GM12878 (cell line): ENCODE data around the gene GSE1. TPM values are rescaled to one million over a fixed set of nuclear protein-coding genes. Genes with fewer than 3 reads are reported as not detected.

Experiments
- ATAC-seq: fragments of 200-7000 bp; cut with Tn5 transposase; 3 replicates; pipeline ENCODE4 v1.9.1; 2020; ENCODE audit warnings: mild to moderate bottlenecking, moderate library complexity
- BruUV-seq: library from RNA; stranded (reverse); fragments of 400-500 nt; replicated peaks from 2 replicates; lab custom pipeline; 2021; lab: Mats Ljungman, UMichigan
- CTCF ChIA-PET: fragments of 300-600 bp; sonication (Branson Sonifier 250); formaldehyde crosslinking; extraction: SDS; loops from one replicate; lab custom pipeline; 2021; ENCODE audit warnings: inconsistent platforms; lab: Yijun Ruan, JAX
- POLR2A ChIA-PET: fragments of 350-600 bp; formaldehyde crosslinking; extraction: SDS; loops from one replicate; lab custom pipeline; 2021; ENCODE audit warnings: inconsistent platforms; lab: Charles Lee
- RAD21 ChIA-PET: fragments of 300-600 bp; sonication (Branson Sonifier 250); formaldehyde crosslinking; loops from one replicate; lab custom pipeline; 2023; ENCODE audit warnings: antibody characterized with exemption; ENCODE audit not compliant: unreplicated experiment; lab: Charles Lee
- SMC1A ChIA-PET: fragments of 300-600 bp; sonication (Branson Sonifier 250); formaldehyde crosslinking; loops from one replicate; lab custom pipeline; 2023; ENCODE audit not compliant: unreplicated experiment, uncharacterized antibody; lab: Charles Lee
- DNase-seq: peaks from one replicate; pipeline ENCODE4 v3.0.0-alpha.2; 2011; ENCODE audit warnings: low read depth, low spot score
- FAIRE-seq: peaks from 3 replicates; lab custom pipeline; 2011; peaks lifted over from hg19 to GRCh38; lab: Jason Lieb, UNC
- H2AFZ ChIP-seq: 2 replicates; pipeline ENCODE4 v1.6.0; 2011; ENCODE audit warnings: low read depth, low read length, control low read depth; ENCODE audit not compliant: control insufficient read depth
- H3K27ac ChIP-seq: 2 replicates; pipeline ENCODE4 v1.5.1; 2011; ENCODE audit warnings: control low read depth; ENCODE audit not compliant: control insufficient read depth, insufficient read depth
- H3K27me3 ChIP-seq, 2 experiments: replicated peaks in 1 of 2; 2 replicates each; pipeline versions ENCODE4 v1.6.0 to v1.6.1; 2011; ENCODE audit warnings: low read length in 1 of 2; ENCODE audit not compliant: control insufficient read depth in 2 of 2, insufficient read depth in 2 of 2
- H3K36me3 ChIP-seq, 2 experiments: 2 replicates each; pipeline ENCODE4 v1.5.1; 2011; ENCODE audit warnings: low read length in 1 of 2; ENCODE audit not compliant: control insufficient read depth in 2 of 2, insufficient read depth in 2 of 2
- H3K4me1 ChIP-seq: 2 replicates; pipeline ENCODE4 v1.6.1; 2011; ENCODE audit warnings: mild to moderate bottlenecking, low read length, moderate library complexity, mixed read lengths; ENCODE audit not compliant: control insufficient read depth, insufficient read depth
- H3K4me2 ChIP-seq: 2 replicates; pipeline ENCODE4 v1.6.0; 2011; ENCODE audit warnings: control low read depth; ENCODE audit not compliant: control insufficient read depth, insufficient read depth
- H3K4me3 ChIP-seq: fragments of 200-600 bp; sonication (generic); 2 replicates; pipeline ENCODE4 v1.5.1; 2016
- H3K79me2 ChIP-seq: 2 replicates; pipeline ENCODE4 v1.6.0; 2011; ENCODE audit warnings: low read length; ENCODE audit not compliant: control insufficient read depth, insufficient read depth
- H3K9ac ChIP-seq: 2 replicates; pipeline ENCODE4 v1.8.0; 2011; ENCODE audit warnings: low read length, control low read depth, mixed read lengths; ENCODE audit not compliant: control insufficient read depth, insufficient read depth
- H3K9me3 ChIP-seq: replicated peaks from 3 replicates; pipeline ENCODE4 v1.5.1; 2011; ENCODE audit warnings: mild to moderate bottlenecking, low read length; ENCODE audit not compliant: control insufficient read depth, insufficient read depth
- H4K20me1 ChIP-seq: 2 replicates; pipeline ENCODE4 v1.6.0; 2011; ENCODE audit not compliant: control insufficient read depth, insufficient read depth
- BACH1 ChIP-seq: fragments of 450-650 bp; IDR thresholded peaks from 2 replicates; pipeline ENCODE4 v1.6.1; 2017; ENCODE audit warnings: mild to moderate bottlenecking, borderline replicate concordance
- CREM ChIP-seq: IDR thresholded peaks from 2 replicates; pipeline ENCODE4 v1.6.1; 2014; ENCODE audit warnings: antibody characterized with exemption, low read depth
- GABPA ChIP-seq: IDR thresholded peaks from 2 replicates; pipeline ENCODE4 v1.6.1; 2014; ENCODE audit warnings: antibody characterized with exemption, low read depth, mild to moderate bottlenecking, inconsistent platforms
- HCFC1 ChIP-seq: fragments of 150-350 bp; IDR thresholded peaks from 2 replicates; pipeline ENCODE4 v1.6.1; 2014; ENCODE audit warnings: low read length
- IRF4 ChIP-seq: IDR thresholded peaks from 2 replicates; pipeline ENCODE4 v1.6.1; 2011; ENCODE audit warnings: low read depth, low read length
- KAT2A ChIP-seq: conservative IDR thresholded peaks from 2 replicates; pipeline ENCODE4 v1.6.1; 2011; ENCODE audit warnings: low read depth, low read length; ENCODE audit not compliant: control insufficient read depth
- MEF2B ChIP-seq: fragments of 450-650 bp; IDR thresholded peaks from 2 replicates; pipeline ENCODE4 v1.6.1; 2018; ENCODE audit warnings: mild to moderate bottlenecking, moderate library complexity; ENCODE audit not compliant: partially characterized antibody, poor library complexity, severe bottlenecking
- NBN ChIP-seq: fragments of 450-650 bp; IDR thresholded peaks from 2 replicates; pipeline ENCODE4 v1.6.1; 2016
- NFIC ChIP-seq: IDR thresholded peaks from 2 replicates; pipeline ENCODE4 v1.6.1; 2012; ENCODE audit warnings: low read depth, mild to moderate bottlenecking, inconsistent platforms, low read length, moderate library complexity
- NR2F1 ChIP-seq: fragments of 450-650 bp; conservative IDR thresholded peaks from 2 replicates; pipeline ENCODE4 v1.6.1; 2017; ENCODE audit warnings: mild to moderate bottlenecking
- POLR2A ChIP-seq: IDR thresholded peaks from 2 replicates; pipeline ENCODE4 v1.6.1; 2011; ENCODE audit warnings: low read depth, mild to moderate bottlenecking, low read length
- TCF3 ChIP-seq: IDR thresholded peaks from 2 replicates; pipeline ENCODE4 v1.6.1; 2012; ENCODE audit warnings: low read depth, mild to moderate bottlenecking, low read length, borderline replicate concordance; ENCODE audit not compliant: insufficient read depth
- YY1 ChIP-seq: IDR thresholded peaks from 2 replicates; pipeline ENCODE4 v1.6.1; 2011; ENCODE audit warnings: low read depth, mild to moderate bottlenecking, low read length
- WGBS: methylation state at CpG from one replicate; pipeline ENCODE4 v1.1.6; 2016; ENCODE audit warnings: low lambda C conversion rate; ENCODE audit not compliant: insufficient replicate concordance, insufficient coverage; ENCODE audit errors: missing lambda C conversion rate; 5-methylcytosine and 5-hydroxymethylcytosine counted together
- in situ Hi-C: fragments of 300-500 bp; cut with MboI; formaldehyde crosslinking; loops from 9 replicates; pipeline ENCODE4 v1.14.3; 2018; ENCODE audit warnings: mixed read lengths
- intact Hi-C: fragments of 100-400 bp; cut with micrococcal nuclease; formaldehyde crosslinking; loops from one replicate; pipeline ENCODE4 v1.14.2; 2022; ENCODE audit not compliant: unreplicated experiment
- polyA plus RNA-seq, 11 experiments: library from polyadenylated mRNA; depleted of rRNA in 4 of 11; unstranded in 6 of 11; stranded (reverse) in 5 of 11; fragments of >200 nt; fragmentation: Nextera tagmentation in 4 of 11; fragmentation: Illumina TruSeq in 1 of 11; extraction: Ambion mirVana in 4 of 11; extraction: Trizol in 1 of 11; gene quantifications; 1 replicate in 1 of 11; 2 replicates in 10 of 11; pipeline versions ENCODE4 v1.2.1 to v1.2.3, GENCODE V29; 2011 to 2016; ENCODE audit warnings: inconsistent platforms in 2 of 11, missing spikeins in 2 of 11, low read depth in 1 of 11
- total RNA-seq, 4 experiments: library from RNA; depleted of rRNA in 3 of 4; stranded (reverse); fragments of >200 nt in 3 of 4; fragmentation: Illumina TruSeq in 1 of 4; extraction: Trizol in 1 of 4; gene quantifications; 2 replicates each; pipeline versions ENCODE4 v1.2.1 to v1.2.3, GENCODE V29; 2013 to 2021
- TF ChIP-seq, protein P1 (sequence below): IDR thresholded peaks from 2 replicates; pipeline ENCODE4 v1.6.1; 2012; ENCODE audit warnings: low read depth, low read length, improper control_type of control experiment
- TF ChIP-seq, protein P2 (sequence below): IDR thresholded peaks from 2 replicates; pipeline ENCODE4 v1.6.1; 2011; ENCODE audit warnings: mild to moderate bottlenecking, low read depth, low read length, moderate library complexity; ENCODE audit not compliant: insufficient replicate concordance
- TF ChIP-seq, protein P3 (sequence below): fragments of 450-650 bp; IDR thresholded peaks from 2 replicates; pipeline ENCODE4 v1.6.1; 2017; ENCODE audit warnings: mild to moderate bottlenecking, low read depth, inconsistent platforms; ENCODE audit not compliant: poor library complexity, severe bottlenecking
- TF ChIP-seq, protein P4 (sequence below): fragments of 450-650 bp; IDR thresholded peaks from 2 replicates; pipeline ENCODE4 v1.6.1; 2018; ENCODE audit warnings: mild to moderate bottlenecking, low read depth, moderate library complexity; ENCODE audit not compliant: partially characterized antibody
- TF ChIP-seq, protein P5 (sequence below): IDR thresholded peaks from 2 replicates; pipeline ENCODE4 v1.6.1; 2012; ENCODE audit warnings: low read depth, low read length, improper control_type of control experiment

GSE1 gene
- total and polyA plus RNA-seq, 10 of the 15 experiments (the other 5 are each of a cell fraction or from before 2014, with no cell fraction given), result 4.6 to 58.7 (median 18.2) TPM

DNA sequence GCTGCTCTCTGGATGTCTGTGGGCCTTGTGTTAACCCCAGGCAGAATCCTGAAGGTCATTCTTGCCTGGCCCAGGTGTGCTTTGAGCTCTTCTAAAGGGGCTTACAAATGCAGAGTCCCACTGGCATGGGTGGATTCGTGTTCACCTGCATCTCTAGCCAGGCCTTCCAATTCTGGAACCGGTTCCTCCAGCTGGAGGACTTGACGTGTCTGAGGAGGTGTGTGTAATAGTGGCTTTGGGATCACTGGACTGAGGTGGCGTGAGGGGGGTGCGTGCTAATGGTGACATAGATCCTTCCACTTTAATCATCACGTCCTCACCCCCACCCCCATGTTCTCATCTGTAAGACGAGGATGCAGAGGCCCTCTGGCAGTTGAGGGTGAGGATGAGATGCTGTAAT lies 4.8 kb downstream of the GSE1 start (continued):
- no peak for TF ChIP-seq NR2F1
- TF ChIP-seq HCFC1, result no peak
- no peak for TF ChIP-seq TCF3
- TF ChIP-seq KAT2A, result no peak
- TF ChIP-seq, protein P1, sequence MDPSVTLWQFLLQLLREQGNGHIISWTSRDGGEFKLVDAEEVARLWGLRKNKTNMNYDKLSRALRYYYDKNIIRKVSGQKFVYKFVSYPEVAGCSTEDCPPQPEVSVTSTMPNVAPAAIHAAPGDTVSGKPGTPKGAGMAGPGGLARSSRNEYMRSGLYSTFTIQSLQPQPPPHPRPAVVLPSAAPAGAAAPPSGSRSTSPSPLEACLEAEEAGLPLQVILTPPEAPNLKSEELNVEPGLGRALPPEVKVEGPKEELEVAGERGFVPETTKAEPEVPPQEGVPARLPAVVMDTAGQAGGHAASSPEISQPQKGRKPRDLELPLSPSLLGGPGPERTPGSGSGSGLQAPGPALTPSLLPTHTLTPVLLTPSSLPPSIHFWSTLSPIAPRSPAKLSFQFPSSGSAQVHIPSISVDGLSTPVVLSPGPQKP, result no peak
- TF ChIP-seq GABPA, result no peak
- no peak for TF ChIP-seq BACH1
- TF ChIP-seq POLR2A, result no peak
- no peak for TF ChIP-seq CREM

DNA sequence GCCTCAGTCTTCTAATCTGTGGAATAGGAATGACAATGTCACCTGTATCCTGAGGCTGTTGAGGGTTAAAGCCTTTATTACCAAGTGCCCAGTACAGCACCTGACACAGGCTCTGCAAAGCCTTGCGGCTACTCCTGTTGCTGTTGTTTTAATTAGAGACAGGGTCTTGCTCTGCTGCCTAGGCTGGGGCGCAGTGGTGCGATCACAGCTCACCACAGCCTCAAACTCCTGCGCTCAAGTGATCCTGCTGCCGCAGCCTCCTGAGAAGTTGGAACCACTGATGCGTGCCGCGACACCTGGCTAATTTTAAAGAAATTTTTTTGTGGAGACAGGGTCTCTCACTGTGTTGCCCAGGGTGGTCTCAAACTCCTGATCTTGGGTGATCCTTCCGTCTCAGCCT lies 5.4 kb downstream of the GSE1 start:
- intact Hi-C loops, result no loop called here
- Histone ChIP-seq H3K4me2 (no peak overlapping the region), H3K4me3 (no peak overlapping the region), H3K27me3 (no peaks in the 10 kb centered on the region), H3K27ac (no peak overlapping the region), H3K9me3 (no peaks in the 10 kb centered on the region), H3K36me3 (peaks cover 5 to 14% of the 10 kb centered on the region in 2 experiments; a peak in 3 of 4 replicates), H2AFZ (no peak overlapping the region), H3K79me2 (peaks cover 82% of the 10 kb centered on the region), H3K4me1 (peaks cover 33% of the 10 kb centered on the region), H3K9ac (no peak overlapping the region), H4K20me1 (peaks cover 15% of the 10 kb centered on the region)
- WGBS, result over 99% methylated on average over 9 of the region's 9 CpGs
- DNase-seq (no peak), FAIRE-seq (no peak), ATAC-seq (no peak)
- in situ Hi-C loops, result loop anchor here (25.0 kb wide), 1 partner anchor 181 kb away; no protein-coding TSS in a partner anchor
- ChIA-PET POLR2A (interaction anchor here (0.6 kb wide), 1 partner anchor 148 kb away, joined by 3 read pairs; no protein-coding TSS in a partner anchor), CTCF (interaction anchor here (0.6 to 1.0 kb wide), 2 partner anchors 237 to 1536 kb away, joined by 3 to 4 read pairs; no protein-coding TSS in a partner anchor), SMC1A (no interaction called here), RAD21 (no interaction called here)
- BruUV-seq, result no TSS peak
- TF ChIP-seq, protein P2, sequence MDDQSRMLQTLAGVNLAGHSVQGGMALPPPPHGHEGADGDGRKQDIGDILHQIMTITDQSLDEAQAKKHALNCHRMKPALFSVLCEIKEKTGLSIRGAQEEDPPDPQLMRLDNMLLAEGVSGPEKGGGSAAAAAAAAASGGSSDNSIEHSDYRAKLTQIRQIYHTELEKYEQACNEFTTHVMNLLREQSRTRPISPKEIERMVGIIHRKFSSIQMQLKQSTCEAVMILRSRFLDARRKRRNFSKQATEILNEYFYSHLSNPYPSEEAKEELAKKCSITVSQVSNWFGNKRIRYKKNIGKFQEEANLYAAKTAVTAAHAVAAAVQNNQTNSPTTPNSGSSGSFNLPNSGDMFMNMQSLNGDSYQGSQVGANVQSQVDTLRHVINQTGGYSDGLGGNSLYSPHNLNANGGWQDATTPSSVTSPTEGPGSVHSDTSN, result no peak
- TF ChIP-seq, protein P3, sequence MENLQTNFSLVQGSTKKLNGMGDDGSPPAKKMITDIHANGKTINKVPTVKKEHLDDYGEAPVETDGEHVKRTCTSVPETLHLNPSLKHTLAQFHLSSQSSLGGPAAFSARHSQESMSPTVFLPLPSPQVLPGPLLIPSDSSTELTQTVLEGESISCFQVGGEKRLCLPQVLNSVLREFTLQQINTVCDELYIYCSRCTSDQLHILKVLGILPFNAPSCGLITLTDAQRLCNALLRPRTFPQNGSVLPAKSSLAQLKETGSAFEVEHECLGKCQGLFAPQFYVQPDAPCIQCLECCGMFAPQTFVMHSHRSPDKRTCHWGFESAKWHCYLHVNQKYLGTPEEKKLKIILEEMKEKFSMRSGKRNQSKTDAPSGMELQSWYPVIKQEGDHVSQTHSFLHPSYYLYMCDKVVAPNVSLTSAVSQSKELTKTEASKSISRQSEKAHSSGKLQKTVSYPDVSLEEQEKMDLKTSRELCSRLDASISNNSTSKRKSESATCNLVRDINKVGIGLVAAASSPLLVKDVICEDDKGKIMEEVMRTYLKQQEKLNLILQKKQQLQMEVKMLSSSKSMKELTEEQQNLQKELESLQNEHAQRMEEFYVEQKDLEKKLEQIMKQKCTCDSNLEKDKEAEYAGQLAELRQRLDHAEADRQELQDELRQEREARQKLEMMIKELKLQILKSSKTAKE, result no peak
- TF ChIP-seq, protein P4, sequence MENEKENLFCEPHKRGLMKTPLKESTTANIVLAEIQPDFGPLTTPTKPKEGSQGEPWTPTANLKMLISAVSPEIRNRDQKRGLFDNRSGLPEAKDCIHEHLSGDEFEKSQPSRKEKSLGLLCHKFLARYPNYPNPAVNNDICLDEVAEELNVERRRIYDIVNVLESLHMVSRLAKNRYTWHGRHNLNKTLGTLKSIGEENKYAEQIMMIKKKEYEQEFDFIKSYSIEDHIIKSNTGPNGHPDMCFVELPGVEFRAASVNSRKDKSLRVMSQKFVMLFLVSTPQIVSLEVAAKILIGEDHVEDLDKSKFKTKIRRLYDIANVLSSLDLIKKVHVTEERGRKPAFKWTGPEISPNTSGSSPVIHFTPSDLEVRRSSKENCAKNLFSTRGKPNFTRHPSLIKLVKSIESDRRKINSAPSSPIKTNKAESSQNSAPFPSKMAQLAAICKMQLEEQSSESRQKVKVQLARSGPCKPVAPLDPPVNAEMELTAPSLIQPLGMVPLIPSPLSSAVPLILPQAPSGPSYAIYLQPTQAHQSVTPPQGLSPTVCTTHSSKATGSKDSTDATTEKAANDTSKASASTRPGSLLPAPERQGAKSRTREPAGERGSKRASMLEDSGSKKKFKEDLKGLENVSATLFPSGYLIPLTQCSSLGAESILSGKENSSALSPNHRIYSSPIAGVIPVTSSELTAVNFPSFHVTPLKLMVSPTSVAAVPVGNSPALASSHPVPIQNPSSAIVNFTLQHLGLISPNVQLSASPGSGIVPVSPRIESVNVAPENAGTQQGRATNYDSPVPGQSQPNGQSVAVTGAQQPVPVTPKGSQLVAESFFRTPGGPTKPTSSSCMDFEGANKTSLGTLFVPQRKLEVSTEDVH, result no peak
- TF ChIP-seq YY1 (no peak), NBN (no peak), IRF4 (no peak), NFIC (no peak), MEF2B (no peak)
- TF ChIP-seq, protein P5, sequence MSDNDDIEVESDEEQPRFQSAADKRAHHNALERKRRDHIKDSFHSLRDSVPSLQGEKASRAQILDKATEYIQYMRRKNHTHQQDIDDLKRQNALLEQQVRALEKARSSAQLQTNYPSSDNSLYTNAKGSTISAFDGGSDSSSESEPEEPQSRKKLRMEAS, result no peak
